Kidney epithelial cell (primary cell): ENCODE results near the gene SLC5A4. TPM values are rescaled to one million over a fixed set of nuclear protein-coding genes. Genes with fewer than 3 reads are reported as not detected.

ENCODE experiments used
- DNase-seq: peaks from one replicate; pipeline ENCODE4 v3.0.0-alpha.2; 2010; ENCODE audit warnings: low read depth
- H3K27me3 ChIP-seq: 2 replicates; pipeline ENCODE4 v1.6.0; 2011; ENCODE audit warnings: low read length; ENCODE audit not compliant: control insufficient read depth, insufficient read depth
- H3K36me3 ChIP-seq: 2 replicates; pipeline ENCODE4 v1.5.1; 2011; ENCODE audit warnings: low read length; ENCODE audit not compliant: control insufficient read depth, insufficient read depth
- H3K4me3 ChIP-seq: 2 replicates; pipeline ENCODE4 v1.5.1; 2011; ENCODE audit warnings: low read depth, mild to moderate bottlenecking, control low read depth, low read length
- CTCF ChIP-seq: IDR thresholded peaks from 2 replicates; pipeline ENCODE4 v1.5.1; 2011; ENCODE audit warnings: mild to moderate bottlenecking, moderate library complexity, low read length, control low read depth, inconsistent platforms; ENCODE audit not compliant: insufficient read depth, poor library complexity, severe bottlenecking
- total RNA-seq: library from RNA; depleted of rRNA; stranded (reverse); fragments of >200 nt; gene quantifications from 2 replicates; pipeline ENCODE4 v1.2.3, GENCODE V29; 2015

Gene SLC5A4
- total RNA-seq, 1 donor from 2014 or later: 0.79 TPM

- no peak for DNase-seq
- H3K36me3 ChIP-seq: no peaks in the 10 kb centered on the region
- H3K4me3 ChIP-seq: no peak overlapping the region
- no peak for TF ChIP-seq CTCF
- H3K27me3 ChIP-seq: no peaks in the 10 kb centered on the region
These were observed 28.6 kb downstream of the SLC5A4 start for GRCh38 chr22:32226326-32227104.

GRCh38 chr22:32222991-32223390 is 32.2 kb downstream of the SLC5A4 start:
- Histone ChIP-seq H3K4me3 (no peak overlapping the region), H3K27me3 (no peaks in the 10 kb centered on the region), H3K36me3 (no peaks in the 10 kb centered on the region)
- no peak for TF ChIP-seq CTCF
- DNase-seq: no peak

GRCh38 chr22:32219026-32219425 is 36.1 kb downstream of the SLC5A4 start:
- Histone ChIP-seq H3K36me3 (no peaks in the 10 kb centered on the region), H3K4me3 (no peak overlapping the region), H3K27me3 (no peaks in the 10 kb centered on the region)
- no peak for DNase-seq
- TF ChIP-seq CTCF: no peak

GRCh38 chr22:32218470-32218869 is 36.7 kb downstream of the SLC5A4 start:
- H3K27me3 ChIP-seq: no peaks in the 10 kb centered on the region
- no peak for DNase-seq
- no peak overlapping the region for H3K4me3 ChIP-seq
- no peak for TF ChIP-seq CTCF
- H3K36me3 ChIP-seq: no peaks in the 10 kb centered on the region

- DNase-seq: no peak
- no peak for TF ChIP-seq CTCF
- Histone ChIP-seq H3K4me3 (no peak overlapping the region), H3K36me3 (no peaks in the 10 kb centered on the region), H3K27me3 (no peaks in the 10 kb centered on the region)
These were observed 37.7 kb downstream of the SLC5A4 start for GRCh38 chr22:32217465-32217864.

GRCh38 chr22:32216911-32217310 is 38.2 kb downstream of the SLC5A4 start:
- Histone ChIP-seq H3K36me3 (no peaks in the 10 kb centered on the region), H3K4me3 (no peak overlapping the region), H3K27me3 (no peaks in the 10 kb centered on the region)
- no peak for DNase-seq
- TF ChIP-seq CTCF: no peak
